ENCODE measurements around the gene KDM4F. TPM values are rescaled to one million over a fixed set of nuclear protein-coding genes. Genes with fewer than 3 reads are reported as not detected.
"Not testable (repeated sequence)": the region's sequence is repeated elsewhere in the genome, so short reads cannot be mapped to it uniquely, and the experiment has no call there.

The KDM4F gene
- not detected in 2 replicates for total RNA-seq
- not detected in 2 replicates for polyA plus RNA-seq
- polyA plus RNA-seq (2012), result not detected in 2 replicates
- polyA minus RNA-seq (ENCODE audit: low replicate concordance), result not detected in 2 replicates

GRCh38 chr11:95049122-95049521 is at the start of gene KDM4F:
Gene KDM4F (plus strand): TSS chr11:95049422.
- DNase-seq (ENCODE audit: low read depth in 2 of 2); H3K4me2 ChIP-seq (ENCODE audit: extremely low read depth, insufficient read depth, low read length); H3K9ac ChIP-seq (ENCODE audit: insufficient read depth, low read length); H4K20me1 ChIP-seq (ENCODE audit: control insufficient read depth, extremely low read depth, insufficient read depth, low read length); H3K79me2 ChIP-seq (ENCODE audit: control insufficient read depth, insufficient read depth, low read length); H3K4me3 ChIP-seq (replicated peaks in 1 of 4; ENCODE audit: control extremely low read depth in 1 of 4, insufficient read depth in 1 of 4, low read depth in 3 of 4, low read length in 4 of 4); H2AFZ ChIP-seq (ENCODE audit: low read length); H3K36me3 ChIP-seq (ENCODE audit: control insufficient read depth, insufficient read depth, low read length); H3K9me3 ChIP-seq (ENCODE audit: control insufficient read depth, insufficient read depth, low read depth, low read length); H3K27ac ChIP-seq (ENCODE audit: insufficient read depth, low read length); H3K4me1 ChIP-seq (ENCODE audit: control insufficient read depth, extremely low read depth, insufficient read depth, low read length): not testable (repeated sequence)
- peaks cover 16% of the 10 kb centered on the region for H3K27me3 ChIP-seq (ENCODE audit: control insufficient read depth, insufficient read depth, low read length)

GRCh38 chr11:95003716-95004115 is 45.5 kb upstream of the KDM4F start:
- H3K4me1 ChIP-seq (ENCODE audit: control insufficient read depth, extremely low read depth, insufficient read depth, low read length), result no peaks in the 10 kb centered on the region
- H3K79me2 ChIP-seq (ENCODE audit: control insufficient read depth, insufficient read depth, low read length), result no peaks in the 10 kb centered on the region
- H4K20me1 ChIP-seq (ENCODE audit: control insufficient read depth, extremely low read depth, insufficient read depth, low read length), result no peaks in the 10 kb centered on the region
- no peak overlapping the region for H2AFZ ChIP-seq (ENCODE audit: low read length)
- TF ChIP-seq EZH2 (IDR thresholded peaks at IDR 0.05; ENCODE audit: low read length, missing control alignments), result no peak
- no peak for TF ChIP-seq CTCF (conservative IDR thresholded peaks at IDR 0.05 in 1 of 2, IDR thresholded peaks at IDR 0.05 in 1 of 2; ENCODE audit: low read depth in 1 of 2, low read length in 2 of 2)
- no peaks in the 10 kb centered on the region for H3K9me3 ChIP-seq (ENCODE audit: control insufficient read depth, insufficient read depth, low read depth, low read length)
- no peak overlapping the region for H3K9ac ChIP-seq (ENCODE audit: insufficient read depth, low read length)
- H3K4me3 ChIP-seq (replicated peaks in 1 of 4; ENCODE audit: control extremely low read depth in 1 of 4, insufficient read depth in 1 of 4, low read depth in 3 of 4, low read length in 4 of 4), result no peak overlapping the region
- DNase-seq (ENCODE audit: low read depth in 2 of 2), result no peak
- H3K36me3 ChIP-seq (ENCODE audit: control insufficient read depth, insufficient read depth, low read length), result no peaks in the 10 kb centered on the region
- H3K27ac ChIP-seq (ENCODE audit: insufficient read depth, low read length), result no peak overlapping the region
- H3K4me2 ChIP-seq (ENCODE audit: extremely low read depth, insufficient read depth, low read length), result no peak overlapping the region
- no peaks in the 10 kb centered on the region for H3K27me3 ChIP-seq (ENCODE audit: control insufficient read depth, insufficient read depth, low read length)

GRCh38 chr11:95005642-95006041 is 43.6 kb upstream of the KDM4F start:
- Histone ChIP-seq H3K4me3 (replicated peaks in 1 of 4; ENCODE audit: control extremely low read depth in 1 of 4, insufficient read depth in 1 of 4, low read depth in 3 of 4, low read length in 4 of 4) (no peak overlapping the region), H3K4me2 (ENCODE audit: extremely low read depth, insufficient read depth, low read length) (no peak overlapping the region), H2AFZ (ENCODE audit: low read length) (no peak overlapping the region), H3K36me3 (ENCODE audit: control insufficient read depth, insufficient read depth, low read length) (no peaks in the 10 kb centered on the region), H3K9ac (ENCODE audit: insufficient read depth, low read length) (no peak overlapping the region), H3K9me3 (ENCODE audit: control insufficient read depth, insufficient read depth, low read depth, low read length) (no peaks in the 10 kb centered on the region), H3K27me3 (ENCODE audit: control insufficient read depth, insufficient read depth, low read length) (no peaks in the 10 kb centered on the region), H3K4me1 (ENCODE audit: control insufficient read depth, extremely low read depth, insufficient read depth, low read length) (no peaks in the 10 kb centered on the region), H4K20me1 (ENCODE audit: control insufficient read depth, extremely low read depth, insufficient read depth, low read length) (no peaks in the 10 kb centered on the region), H3K79me2 (ENCODE audit: control insufficient read depth, insufficient read depth, low read length) (no peaks in the 10 kb centered on the region), H3K27ac (ENCODE audit: insufficient read depth, low read length) (no peak overlapping the region)
- TF ChIP-seq EZH2 (IDR thresholded peaks at IDR 0.05; ENCODE audit: low read length, missing control alignments), result no peak
- TF ChIP-seq CTCF (conservative IDR thresholded peaks at IDR 0.05 in 1 of 2, IDR thresholded peaks at IDR 0.05 in 1 of 2; ENCODE audit: low read depth in 1 of 2, low read length in 2 of 2), result no peak
- no peak for DNase-seq (ENCODE audit: low read depth in 2 of 2)

Measured in fibroblast of lung (primary cell).